Lower leg skin (tissue), 3 donors: Measurements from ENCODE around the gene LCE5A.

Source experiments
- POLR2A ChIP-seq, 2 donors: fragments of 450-650 bp; IDR thresholded peaks; one replicate each; pipeline ENCODE4 v1.6.1; 2016 to 2017; ENCODE audit warnings: antibody characterized with exemption in 2 of 2, mild to moderate bottlenecking in 1 of 2, moderate library complexity in 1 of 2
- TF ChIP-seq, protein P1 (sequence below), 3 donors: fragments of 450-650 bp; IDR thresholded peaks; one replicate each; pipeline ENCODE4 v1.5.1; 2016; ENCODE audit warnings: antibody characterized with exemption in 3 of 3, mild to moderate bottlenecking in 3 of 3, moderate library complexity in 2 of 3

DNA sequence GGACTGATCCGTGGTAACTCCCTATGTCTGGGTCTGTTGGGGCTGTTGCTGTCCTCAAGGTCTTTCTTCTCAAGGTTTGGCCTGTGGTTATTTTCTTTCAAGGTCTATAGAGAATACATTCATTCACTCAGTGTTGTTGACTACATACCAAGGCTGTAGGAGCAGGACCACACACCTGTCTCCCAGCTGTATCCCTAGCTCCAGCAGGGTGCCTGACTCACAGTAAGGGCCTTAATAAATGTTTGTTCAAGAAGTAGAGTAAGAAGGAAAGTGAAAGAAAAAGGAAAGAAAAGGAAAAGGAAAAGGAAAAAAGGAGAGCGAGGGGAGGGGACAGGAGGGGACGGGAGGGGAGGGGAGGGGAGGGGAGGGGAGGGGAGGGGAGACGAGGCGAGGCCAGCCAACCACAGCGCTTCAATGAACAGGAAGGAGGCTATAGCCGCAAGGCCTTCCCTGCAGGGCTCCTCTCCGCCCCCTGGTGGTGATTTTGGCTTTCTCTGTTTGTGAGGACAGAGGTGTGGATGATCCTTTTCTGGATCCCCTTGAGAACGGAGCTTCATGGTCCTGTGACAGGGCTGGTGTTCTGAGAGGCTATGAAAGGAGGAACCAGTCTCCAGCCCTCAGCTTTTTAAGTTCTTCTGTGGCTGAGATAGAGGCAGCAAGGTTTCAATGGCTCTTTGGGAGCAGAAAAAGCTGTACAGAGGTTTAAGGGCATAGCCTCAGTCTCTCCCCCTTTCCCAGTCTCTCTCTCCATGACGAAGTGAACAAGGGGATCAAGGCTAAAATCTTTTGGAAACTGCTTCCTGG lies 30.6 kb upstream of the LCE5A start:
- TF ChIP-seq, protein P1, sequence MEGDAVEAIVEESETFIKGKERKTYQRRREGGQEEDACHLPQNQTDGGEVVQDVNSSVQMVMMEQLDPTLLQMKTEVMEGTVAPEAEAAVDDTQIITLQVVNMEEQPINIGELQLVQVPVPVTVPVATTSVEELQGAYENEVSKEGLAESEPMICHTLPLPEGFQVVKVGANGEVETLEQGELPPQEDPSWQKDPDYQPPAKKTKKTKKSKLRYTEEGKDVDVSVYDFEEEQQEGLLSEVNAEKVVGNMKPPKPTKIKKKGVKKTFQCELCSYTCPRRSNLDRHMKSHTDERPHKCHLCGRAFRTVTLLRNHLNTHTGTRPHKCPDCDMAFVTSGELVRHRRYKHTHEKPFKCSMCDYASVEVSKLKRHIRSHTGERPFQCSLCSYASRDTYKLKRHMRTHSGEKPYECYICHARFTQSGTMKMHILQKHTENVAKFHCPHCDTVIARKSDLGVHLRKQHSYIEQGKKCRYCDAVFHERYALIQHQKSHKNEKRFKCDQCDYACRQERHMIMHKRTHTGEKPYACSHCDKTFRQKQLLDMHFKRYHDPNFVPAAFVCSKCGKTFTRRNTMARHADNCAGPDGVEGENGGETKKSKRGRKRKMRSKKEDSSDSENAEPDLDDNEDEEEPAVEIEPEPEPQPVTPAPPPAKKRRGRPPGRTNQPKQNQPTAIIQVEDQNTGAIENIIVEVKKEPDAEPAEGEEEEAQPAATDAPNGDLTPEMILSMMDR (IDR thresholded peaks at IDR 0.05), result no peak
- TF ChIP-seq POLR2A (IDR thresholded peaks at IDR 0.05), result no peak
